Stimulated activated CD4-positive, alpha-beta T cell treated with anti-CD3 and anti-CD28 coated beads, Interleukin-4, amount 100 ng/mL, for 1 hour (primary cell): ENCODE results near the gene USP32.

Experiments used
- DNase-seq: peaks from one replicate; pipeline ENCODE4 v3.0.0-alpha.2; 2020

USP32 gene

GRCh38 chr17:60149691-60150582 lies 242.0 kb downstream of the USP32 start, which contains the start of gene CA4:
TSS of gene CA4 (plus strand) at chr17:60149973. CDS start at chr17:60150035, 62 bp downstream.
- no peak for DNase-seq

DNA sequence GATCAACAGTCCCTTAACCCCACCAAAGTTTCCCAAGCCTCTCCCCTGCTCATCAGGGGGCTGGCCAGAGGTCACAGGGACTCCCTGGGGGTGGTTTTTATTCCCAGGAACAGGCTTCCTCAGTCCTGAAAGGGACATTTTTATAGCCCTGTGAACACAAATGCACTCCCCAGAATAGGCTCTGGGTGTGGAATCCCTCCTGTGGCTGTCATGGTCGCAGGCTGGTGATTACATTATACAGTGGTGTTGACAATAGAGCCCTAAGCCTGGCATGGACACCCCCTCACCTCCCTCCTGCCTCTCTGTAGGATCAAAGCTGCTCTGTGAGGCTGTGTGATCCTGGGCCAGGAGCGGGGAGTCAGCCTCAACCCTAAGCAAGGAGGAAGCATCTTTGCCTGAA lies 243.6 kb downstream of the USP32 start:
- DNase-seq, result no peak

DNA sequence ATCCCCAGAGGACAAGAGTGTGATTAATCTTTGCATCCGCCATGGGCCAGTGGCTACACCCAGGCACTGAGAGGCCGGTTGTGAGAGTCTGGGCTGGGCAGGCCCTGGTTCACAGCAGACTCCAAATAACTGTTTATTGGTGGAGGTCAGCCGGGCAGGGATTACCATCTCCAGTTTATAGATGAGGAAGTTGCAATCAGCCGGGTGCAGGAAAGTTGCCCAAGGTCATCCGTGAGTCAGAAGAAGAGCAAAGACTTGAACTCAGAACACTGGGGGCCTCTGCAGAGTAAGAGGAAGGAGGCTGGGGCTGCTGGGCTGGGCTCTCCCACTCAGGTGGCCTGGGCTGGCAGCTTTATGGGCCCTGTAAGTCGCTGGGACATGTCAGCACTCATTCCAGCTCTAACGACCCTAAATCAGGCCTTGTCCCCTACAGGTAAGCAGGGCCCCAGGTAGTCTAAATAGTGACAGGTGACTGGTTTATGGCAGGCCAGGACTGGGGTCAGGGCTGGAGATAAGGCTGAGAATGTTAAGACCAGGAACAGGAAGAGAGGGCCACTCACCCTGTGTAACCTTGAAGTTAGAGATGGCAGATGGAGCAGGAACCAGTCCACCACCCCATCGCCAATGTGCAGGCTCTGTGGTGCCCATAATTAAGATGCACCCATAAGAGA lies 244.2 kb downstream of the USP32 start:
- DNase-seq, result no peak

DNA sequence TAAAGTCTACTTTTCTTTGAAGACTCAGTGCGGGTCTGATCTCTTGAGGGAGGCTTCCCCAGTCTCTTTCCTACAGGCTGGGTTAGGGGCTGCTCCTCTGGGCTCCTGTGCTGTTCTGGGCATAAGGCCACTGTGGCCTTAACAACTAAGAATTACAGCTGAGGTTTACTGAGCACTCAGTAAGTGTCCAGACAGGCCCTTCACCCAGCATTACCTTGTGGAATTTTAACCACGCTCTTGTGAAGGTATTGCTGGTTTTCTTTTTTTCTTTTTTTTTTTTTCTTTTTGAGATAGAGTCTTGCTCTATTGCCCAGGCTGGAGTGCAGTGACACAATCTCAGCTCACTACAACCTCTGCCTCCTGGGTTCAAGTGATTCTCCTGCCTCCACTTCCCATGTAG lies 245.7 kb downstream of the USP32 start:
- no peak for DNase-seq

GRCh38 chr17:60145006-60145935 lies 246.7 kb downstream of the USP32 start:
- no peak for DNase-seq

- DNase-seq, result peak; percentile 82
These were observed 248.9 kb downstream of the USP32 start for GRCh38 chr17:60142872-60143499.

DNA sequence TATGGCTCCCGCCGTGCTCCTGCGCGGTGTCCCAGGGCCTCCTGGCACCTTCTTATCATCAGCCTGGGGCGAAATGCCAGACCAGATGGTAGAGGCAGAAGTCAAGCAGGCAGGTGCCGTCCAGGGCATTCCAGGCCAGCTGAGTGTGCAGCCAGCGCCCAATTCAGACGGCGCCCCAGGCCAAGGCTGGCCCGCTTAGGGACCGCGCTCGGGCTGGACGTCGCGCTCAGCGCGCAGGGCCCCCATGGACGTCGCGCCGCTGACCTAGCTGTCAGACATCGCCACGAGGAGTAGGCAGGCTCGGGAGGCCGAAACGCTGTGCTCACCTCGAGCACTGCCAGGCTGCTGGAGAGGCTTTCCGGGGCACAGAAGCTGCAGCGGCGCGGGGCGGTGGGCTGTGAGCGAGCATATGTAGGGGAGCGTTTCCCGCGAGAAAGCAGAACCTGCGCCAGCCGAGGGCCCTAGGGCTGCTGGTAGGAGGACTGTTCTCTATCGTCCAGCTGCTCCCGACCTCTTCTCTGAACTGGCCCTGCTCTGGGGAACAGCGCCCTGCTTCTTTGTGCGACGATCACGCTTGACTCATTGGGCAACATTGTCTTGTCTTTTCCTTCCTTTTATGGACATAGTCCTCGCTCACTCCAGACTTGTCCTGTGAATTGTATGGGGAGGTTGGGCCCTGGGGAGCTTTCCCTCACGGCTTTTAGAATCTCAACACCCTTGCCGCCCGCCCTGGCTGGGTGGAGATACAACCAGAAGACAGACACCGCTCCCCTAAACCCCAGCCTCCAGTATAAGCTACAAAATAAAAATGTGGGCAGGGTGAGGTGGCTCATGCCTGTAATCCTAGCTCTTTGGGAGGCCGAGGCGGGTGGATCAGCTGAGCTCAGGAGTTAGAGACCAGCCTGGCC lies 250.6 kb downstream of the USP32 start:
- no peak for DNase-seq

GRCh38 chr17:60139438-60140285 lies 252.3 kb downstream of the USP32 start:
- peak; percentile 74 for DNase-seq

DNA sequence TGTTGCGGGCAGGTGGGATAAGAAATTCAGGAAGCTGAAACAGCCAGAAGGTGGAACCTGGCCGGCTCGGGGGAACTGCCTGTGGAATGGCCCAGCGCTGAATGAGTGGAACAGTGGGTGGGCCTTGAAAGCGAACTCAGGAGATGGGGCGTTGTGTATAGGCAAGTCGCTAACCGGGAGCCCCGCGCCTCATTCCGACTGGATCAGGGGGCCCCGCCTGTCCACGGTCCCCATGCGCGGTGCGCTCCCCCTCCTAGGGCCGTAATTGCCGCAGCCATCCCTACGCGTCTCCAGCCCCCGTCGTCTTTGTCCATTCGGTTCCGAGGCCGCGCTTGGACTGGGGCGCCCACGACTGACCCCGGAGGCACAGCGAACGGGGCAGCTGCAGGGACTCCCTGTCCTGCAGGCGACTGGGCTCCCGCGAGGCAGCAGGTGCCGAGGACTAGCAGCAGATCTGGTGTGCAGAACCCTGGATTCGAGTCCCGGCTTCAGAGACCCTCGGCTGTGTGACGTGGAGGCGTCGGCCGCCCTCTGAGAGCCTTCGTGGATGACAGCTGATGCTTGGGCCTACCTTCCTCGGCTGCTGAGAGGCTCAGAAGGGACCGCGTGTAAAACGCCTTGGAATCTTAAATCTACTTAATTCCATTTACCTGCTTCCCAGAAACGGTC lies 253.0 kb downstream of the USP32 start:
- no peak for DNase-seq

GRCh38 chr17:60137731-60138130 lies 254.2 kb downstream of the USP32 start:
- no peak for DNase-seq

- no peak for DNase-seq
These were observed 255.8 kb downstream of the USP32 start for GRCh38 chr17:60135951-60136666.

DNA sequence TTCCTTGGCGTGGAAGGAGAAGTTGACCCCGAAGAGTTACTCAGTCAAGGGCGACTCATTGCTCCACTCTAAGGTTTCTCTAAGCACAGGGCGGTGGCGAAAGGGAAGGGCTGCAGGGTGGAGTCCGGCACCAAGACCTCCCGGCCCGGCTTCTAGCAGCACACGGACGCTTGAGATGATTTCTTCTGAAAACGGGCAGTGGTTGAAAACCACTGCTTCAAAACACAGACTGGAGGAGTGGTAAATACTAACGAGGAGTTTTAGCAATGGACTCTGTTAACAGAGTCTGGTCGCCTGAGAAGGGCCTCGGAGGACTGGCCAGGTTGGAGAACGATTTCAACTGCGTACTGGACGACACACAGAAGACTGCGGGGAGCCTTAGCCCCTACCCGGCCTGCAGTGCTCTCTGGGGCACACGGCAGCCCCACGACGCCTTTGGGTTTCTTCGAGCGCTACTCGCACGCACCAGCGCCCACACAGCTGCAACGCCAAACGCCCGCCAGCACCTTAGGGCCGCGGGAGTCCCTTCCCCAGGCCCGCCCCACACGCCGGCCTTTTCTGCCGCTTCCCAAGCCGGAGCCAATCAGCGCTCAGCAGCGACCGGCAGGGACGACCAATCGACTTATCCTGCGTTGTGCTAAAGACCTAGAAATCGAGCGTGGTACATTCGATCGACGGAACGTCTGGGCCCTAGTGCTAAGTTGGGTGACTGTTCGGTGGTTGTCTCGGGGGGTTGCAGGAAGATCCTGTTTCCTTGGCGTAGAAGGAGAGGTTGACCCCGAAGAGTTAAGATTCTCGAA lies 256.6 kb downstream of the USP32 start:
- DNase-seq, result peak; percentile 85

DNA sequence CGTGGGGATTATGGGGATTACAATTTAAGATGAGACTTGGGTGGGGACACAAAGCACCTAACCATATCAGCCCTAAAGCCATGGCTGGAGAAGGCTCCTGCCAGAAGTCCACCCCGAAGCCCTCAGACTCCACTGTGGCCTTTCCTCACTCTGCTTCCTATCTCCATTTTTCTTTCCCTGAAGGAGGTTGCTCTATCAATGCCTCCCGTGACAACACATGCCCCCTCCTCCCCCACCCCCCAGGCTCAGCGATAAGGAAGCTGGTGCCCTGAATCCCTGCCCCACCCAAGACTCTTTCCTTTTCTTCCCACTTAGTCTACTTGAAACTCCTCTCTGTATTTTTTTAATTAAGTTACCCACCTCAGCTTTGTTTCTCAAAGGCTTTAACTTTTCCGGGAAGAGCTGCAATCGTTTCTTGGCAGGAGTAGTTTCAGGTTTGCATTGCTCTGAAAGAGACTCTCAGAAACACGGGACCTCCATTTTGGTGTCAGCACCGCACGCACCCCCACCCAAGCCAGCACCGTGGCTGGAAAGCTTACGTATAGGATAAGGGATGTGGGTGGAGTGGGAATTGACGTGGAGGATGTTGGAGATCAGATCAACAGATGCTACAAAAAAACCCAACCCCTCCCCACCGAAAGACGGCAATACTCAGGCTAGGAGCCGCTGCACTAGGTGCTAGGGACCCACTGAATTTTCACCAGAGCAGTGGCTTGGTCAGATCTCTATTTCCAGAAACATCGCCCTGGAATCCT lies 257.4 kb downstream of the USP32 start:
- no peak for DNase-seq

GRCh38 chr17:60130466-60130865 lies 261.5 kb downstream of the USP32 start:
- DNase-seq, result no peak

- DNase-seq, result no peak
These were observed 262.8 kb downstream of the USP32 start for GRCh38 chr17:60129164-60129563.
